Activated CD4-positive, alpha-beta T cell treated with anti-CD3 and anti-CD28 coated beads for 4 hours (primary cell): ENCODE data around the gene HHAT.

ENCODE experiments used
- DNase-seq, 2 donors: peaks; one replicate each; pipeline ENCODE4 v3.0.0-alpha.2; 2020

The HHAT gene

DNA sequence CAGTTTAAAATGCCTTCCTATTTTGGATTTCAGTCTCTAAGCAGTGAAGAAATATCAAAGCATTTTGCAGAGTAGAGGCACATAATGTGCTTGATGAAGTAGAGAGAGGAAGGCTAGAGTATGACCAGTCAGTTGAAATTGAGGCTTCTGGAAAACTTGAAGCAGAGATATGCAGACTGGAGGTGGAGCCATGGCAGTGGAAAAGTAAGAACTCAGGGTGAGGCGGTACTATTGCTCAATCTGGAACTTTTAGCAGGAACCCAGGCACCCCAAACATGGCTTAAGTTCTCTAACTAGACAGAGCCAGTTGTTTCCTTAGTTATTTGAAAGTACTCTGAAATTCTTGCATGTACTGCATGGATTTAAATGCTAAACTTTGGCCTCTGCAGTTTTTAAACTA, 288.6 kb downstream of the HHAT start:
- no peak for DNase-seq

GRCh38 chr1:210618369-210618768, 289.7 kb downstream of the HHAT start:
- DNase-seq, result no peak

GRCh38 chr1:210620867-210621488, 292.3 kb downstream of the HHAT start:
- DNase-seq, result no peak

- no peak for DNase-seq
Observed at GRCh38 chr1:210621712-210622111, 293.0 kb downstream of the HHAT start.

DNA sequence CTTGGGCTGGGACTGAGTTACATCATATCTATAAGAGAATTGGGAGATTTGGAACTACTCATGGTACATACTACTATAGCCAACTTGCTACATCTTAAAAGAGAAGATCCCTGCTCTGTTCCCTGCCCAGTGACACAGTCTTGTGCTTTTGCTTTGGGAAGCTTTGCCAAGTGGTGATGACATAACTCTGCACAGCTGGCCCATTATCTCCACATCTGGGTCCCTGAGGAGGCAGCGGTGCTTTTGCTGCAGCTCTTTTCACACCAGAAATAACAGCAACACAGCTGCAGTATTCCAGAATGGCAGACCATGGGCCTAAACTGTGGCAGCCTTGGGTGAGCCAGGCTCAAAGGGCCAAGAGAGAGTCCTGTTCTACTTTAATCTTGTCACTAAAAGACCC, 296.0 kb downstream of the HHAT start:
- DNase-seq, result no peak

DNA sequence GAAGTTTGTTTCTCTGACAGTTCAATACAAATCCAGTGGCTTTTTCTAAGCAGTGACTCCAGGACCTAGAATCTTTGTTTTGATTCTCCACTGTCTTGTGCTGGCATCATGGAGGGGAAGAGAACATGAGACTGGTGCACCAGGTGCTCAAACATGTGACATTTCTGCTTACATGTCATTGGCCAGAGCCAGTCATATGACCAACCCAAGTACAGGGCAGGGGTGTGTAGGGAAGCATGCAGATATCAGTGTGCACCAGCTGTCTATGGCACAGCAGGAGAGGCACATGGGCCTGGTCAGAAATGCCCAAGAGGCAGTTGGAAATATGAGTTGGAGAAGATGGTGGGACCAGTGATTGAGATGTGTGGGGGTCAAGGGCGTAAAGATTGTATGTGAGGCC, 297.0 kb downstream of the HHAT start:
- DNase-seq, result no peak

- DNase-seq, result no peak
Observed at GRCh38 chr1:210626341-210626740, 297.6 kb downstream of the HHAT start.

DNA sequence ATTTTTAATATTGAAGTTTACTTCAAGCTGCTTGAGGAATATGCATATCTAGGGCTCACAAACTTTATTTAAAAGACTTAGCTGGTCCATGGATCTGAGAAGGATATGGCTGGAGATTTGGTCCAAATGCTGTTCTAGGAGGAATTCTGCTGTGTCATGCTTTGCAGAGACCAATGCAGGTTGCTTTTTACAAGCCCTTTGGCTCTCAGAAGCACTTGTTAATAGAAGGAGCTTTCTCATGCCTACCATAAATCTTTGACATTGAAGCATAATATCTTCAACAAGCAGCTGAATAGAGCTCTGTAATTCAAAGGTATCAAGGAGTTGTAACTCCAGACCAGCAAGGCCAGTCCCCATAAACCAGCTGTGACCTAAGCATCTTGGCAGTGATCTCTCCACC, 299.1 kb downstream of the HHAT start:
- DNase-seq, result no peak

- no peak for DNase-seq
Observed at GRCh38 chr1:210629276-210629675, 300.6 kb downstream of the HHAT start.

DNA sequence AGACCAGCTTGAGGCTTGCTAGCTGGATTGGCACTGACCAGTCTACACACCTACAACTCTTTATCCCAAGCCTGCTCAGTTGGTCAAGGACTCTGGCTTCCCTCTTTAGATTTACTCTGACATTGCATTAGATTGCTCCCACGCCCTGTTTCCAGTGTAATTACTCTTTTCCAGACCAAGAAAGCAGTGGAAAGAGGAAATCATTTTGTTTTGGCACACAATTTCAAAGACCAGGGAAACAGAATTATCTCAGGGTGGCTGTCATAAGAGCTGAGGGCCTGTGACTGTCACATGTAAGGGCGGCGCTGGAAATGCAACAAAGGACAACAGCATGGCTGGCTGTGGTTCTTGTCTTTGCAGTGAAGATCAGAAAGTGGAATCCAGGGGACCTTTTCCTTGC, 302.7 kb downstream of the HHAT start:
- no peak for DNase-seq

DNA sequence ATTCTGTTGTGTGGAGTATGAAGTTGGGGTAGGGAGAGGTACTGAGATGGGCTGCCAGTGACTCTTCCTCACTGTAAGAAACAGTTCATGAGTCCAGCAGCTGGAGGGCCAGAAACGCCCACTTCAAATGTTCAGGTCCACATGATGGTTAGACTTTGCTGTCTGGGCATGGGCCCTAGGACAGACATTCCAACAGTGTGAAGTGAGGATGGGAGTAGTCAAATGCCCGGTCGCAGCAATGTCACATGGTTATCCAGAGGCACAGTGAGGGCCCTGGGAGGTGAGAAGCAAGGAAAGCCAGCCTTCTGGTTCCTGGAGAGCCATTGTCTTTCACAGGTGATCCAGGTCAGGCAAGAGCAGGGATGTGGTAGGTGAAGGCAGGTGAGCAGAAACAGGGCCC, 304.4 kb downstream of the HHAT start:
- no peak for DNase-seq

DNA sequence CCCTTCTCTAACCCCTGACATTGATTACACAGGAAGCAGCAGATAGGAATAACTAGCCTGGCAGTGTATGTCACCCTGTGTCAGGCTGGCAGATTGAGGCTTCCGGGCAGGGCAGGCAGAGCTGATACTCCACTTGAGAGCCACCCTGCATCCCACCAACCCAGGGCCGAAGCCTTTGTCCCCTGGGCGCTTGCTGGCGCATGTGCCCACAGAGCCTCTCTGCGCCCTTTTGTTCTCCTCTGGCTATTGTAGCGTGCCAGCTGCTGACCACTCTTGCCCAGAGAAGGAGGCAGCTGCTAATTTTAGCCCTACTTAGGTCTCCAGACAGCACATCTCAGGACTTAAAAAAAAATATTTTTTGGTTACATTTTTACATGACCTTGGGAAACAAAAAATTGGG, 304.9 kb downstream of the HHAT start:
- no peak for DNase-seq

GRCh38 chr1:210635108-210635507, 306.4 kb downstream of the HHAT start:
- DNase-seq, result no peak

DNA sequence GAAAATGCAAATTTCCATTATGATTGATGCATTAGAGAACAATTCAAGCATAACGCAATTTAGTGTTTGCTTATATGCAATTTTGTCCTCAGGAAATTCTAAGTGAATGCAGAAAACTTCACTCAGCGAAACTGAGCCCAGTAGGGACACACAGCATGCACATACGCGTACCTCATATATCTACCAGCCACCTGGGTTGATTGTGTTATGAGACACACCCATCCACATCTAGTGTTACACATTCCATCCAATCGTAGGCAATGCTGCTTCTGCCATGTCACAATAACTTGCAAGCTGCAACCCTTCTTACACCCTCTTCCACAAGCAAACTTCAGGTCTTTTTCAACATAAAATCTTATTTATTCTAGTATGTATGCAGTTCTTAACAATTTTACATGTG, 312.9 kb downstream of the HHAT start:
- DNase-seq, result no peak

DNA sequence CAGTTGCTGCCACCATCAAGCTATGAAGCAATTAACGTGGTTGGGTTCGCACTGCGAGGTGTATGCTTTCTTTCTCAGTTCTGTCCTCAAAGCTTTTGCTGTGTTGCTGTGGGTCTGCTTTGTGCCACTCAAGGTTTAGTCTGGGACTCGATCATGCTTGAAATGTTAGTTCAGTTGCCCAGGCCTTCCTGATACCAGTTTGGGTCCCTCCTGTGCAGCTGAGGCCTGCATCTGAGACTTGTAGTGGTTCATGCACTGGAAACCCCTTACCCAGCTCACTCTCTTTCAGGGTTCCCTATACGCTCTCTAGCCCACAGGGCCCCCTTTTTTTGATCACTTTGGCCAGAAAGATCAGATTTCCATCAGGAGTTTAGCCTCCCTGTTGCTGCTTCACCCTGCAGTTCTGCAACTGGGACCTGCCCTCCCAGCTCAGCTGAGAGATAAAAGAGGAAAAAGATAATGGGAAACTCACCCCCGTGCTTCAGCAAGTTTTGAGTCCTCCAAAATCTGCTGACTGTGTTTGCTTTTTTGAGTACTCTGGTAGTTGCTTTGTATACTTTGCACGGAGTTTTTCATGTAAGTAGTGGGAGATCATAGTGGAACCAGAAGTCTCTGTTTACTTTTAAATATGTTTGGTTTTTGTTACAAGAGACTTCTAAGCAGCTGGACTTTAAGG, 317.0 kb downstream of the HHAT start:
- no peak for DNase-seq

DNA sequence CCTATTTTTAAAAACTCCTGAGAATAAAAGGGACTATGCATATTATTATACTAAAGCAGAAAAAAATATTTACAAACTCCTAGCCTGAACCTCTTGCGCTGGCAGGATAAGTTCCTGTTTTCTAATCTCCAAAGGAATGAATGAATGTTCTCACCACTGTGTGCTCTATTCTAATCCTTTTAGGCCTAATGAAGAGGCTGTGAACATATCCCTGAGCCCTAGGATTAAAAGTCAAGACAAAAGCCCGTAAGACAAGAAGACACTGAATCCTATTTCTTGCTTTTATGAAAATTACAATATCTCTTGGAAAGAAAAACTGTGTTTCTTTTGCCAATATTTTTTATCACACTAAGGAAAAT, 317.5 kb downstream of the HHAT start:
- DNase-seq, result no peak

DNA sequence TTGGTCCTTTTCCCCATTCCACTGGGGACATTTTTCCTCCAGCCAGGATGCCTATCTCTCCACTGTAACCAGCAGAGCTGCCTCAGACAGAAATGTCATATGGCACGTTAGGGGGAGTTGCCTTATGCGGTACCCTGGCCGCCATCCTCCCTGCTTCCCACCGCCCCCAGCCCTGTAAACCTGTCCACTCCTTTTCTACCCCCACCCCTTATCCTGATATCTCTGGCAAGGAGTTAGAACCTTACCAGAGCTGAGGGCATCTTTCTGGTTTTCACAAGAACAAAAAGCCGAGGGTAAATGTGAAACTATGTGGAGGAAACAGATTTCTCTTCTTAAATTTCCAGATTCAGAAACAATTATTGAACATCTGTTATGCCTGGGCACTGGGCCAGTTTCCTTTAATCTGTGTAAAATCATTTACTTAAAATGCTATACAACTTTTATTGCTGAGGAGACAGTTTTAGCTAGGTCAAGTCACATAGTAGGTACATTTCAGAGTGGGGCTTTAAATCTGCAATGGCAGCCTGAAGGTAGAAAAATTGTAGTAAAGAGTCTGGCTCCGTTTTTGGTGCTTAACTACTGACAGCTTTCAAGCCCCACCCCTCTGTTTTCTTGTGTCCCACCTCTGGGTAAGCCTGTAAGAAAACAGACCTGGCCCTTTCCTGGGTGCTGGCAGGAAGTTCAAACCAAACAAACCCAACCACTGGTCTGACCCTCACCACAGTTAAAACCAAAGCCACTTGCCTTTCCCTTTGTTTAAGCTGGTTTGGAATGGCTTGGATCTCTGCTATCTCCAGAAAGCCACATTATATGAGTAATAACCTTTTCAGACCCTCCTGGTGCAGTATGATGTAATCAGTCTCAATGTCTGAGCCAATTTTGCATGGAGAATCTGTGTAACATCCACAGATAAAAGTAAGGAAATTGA, 319.0 kb downstream of the HHAT start:
- DNase-seq, result no peak

GRCh38 chr1:210648588-210649269, 320.0 kb downstream of the HHAT start:
- DNase-seq, result no peak

GRCh38 chr1:210650403-210650802, 321.7 kb downstream of the HHAT start:
- no peak for DNase-seq

DNA sequence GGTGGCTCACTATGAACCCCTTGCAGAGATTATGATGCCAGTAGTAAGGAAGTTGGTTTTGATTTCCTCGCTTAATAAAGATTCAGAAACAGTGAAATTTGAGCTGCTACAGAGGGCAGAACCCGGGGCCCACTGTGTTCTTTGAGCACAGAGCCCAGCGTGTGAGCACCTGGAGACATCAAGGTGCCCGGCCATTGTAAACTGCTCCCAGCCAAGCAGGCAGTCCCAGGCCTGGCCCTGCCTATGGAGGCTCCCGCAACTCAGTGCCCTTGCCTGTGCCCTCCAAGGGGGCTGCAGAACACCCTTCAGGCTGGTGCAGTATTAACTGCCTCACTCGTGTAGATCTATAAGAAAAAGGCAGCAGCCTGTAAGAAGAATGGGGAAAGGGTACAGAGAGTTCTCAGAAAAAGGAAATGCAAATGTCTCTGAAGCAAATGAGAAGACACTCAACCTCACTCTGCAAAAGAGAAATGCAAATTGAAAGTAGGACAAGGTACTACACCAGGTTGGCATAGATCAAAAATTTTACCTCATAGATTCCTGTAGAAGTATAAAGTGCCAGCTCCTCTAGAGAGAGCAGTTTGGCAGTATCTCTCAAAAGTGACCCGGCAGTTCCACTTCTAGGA, 323.7 kb downstream of the HHAT start:
- DNase-seq, result no peak

- DNase-seq, result no peak
Observed at GRCh38 chr1:210653771-210654170, 325.1 kb downstream of the HHAT start.

DNA sequence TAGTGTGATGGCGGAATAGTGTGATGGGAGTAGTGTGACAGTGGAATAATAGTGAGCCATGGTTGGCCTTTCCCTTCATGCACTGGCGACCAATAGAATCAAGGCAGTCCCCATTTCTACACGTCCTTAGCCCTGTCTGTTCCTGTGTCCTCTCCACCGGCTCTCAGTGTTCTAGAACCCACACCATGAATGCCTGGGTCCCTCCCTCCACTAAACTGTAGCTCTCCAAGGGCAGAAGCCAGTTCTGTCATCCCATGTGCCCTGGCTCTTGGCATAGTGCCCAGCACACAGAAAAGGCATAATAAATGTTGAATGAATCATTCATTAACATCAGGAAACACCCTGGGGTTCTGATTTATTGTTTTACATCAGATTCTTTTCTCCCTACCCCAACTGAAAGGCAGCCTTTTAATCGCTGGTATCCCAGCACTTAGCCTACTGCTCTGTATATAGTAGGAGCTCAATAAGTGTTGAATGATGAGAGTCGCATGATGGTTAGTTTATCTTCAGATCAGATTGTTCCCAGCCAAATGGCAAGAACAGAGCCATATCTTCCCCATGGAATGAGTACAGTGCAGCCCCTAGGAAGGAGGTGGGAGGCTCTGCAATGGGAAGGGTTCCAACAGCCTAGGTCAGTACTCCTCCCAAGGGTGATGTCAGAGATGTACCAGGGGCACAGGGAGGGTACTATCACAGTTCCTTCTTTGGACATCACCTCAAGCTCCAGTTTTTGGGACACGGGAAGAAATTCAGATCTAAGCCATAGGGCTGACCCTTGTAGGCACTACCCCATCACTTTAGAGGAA, 325.7 kb downstream of the HHAT start:
- no peak for DNase-seq
